OCI-LY3 (cell line): ENCODE results near the gene CTTNBP2NL.

Source experiments
- EZH2phosphoT487 ChIP-seq: fragments of 200-600 bp; shearing (Covaris generic); IDR thresholded peaks from 2 replicates; pipeline ENCODE4 v1.6.1; 2018; ENCODE audit warnings: antibody characterized with exemption, mixed run types, low read depth
- TF ChIP-seq, protein P1 (sequence below): fragments of 200-600, 300-600 bp; sonication (generic); IDR thresholded peaks from 2 replicates; pipeline ENCODE4 v1.5.1; 2014; ENCODE audit warnings: antibody characterized with exemption, low read length, low read depth

GRCh38 chr1:112470966-112471365, 75.0 kb downstream of the CTTNBP2NL start:
- TF ChIP-seq, protein P1, sequence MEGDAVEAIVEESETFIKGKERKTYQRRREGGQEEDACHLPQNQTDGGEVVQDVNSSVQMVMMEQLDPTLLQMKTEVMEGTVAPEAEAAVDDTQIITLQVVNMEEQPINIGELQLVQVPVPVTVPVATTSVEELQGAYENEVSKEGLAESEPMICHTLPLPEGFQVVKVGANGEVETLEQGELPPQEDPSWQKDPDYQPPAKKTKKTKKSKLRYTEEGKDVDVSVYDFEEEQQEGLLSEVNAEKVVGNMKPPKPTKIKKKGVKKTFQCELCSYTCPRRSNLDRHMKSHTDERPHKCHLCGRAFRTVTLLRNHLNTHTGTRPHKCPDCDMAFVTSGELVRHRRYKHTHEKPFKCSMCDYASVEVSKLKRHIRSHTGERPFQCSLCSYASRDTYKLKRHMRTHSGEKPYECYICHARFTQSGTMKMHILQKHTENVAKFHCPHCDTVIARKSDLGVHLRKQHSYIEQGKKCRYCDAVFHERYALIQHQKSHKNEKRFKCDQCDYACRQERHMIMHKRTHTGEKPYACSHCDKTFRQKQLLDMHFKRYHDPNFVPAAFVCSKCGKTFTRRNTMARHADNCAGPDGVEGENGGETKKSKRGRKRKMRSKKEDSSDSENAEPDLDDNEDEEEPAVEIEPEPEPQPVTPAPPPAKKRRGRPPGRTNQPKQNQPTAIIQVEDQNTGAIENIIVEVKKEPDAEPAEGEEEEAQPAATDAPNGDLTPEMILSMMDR, result no peak
- no peak for TF ChIP-seq EZH2phosphoT487
